Measurements from ENCODE around the gene GYS2.

DNA sequence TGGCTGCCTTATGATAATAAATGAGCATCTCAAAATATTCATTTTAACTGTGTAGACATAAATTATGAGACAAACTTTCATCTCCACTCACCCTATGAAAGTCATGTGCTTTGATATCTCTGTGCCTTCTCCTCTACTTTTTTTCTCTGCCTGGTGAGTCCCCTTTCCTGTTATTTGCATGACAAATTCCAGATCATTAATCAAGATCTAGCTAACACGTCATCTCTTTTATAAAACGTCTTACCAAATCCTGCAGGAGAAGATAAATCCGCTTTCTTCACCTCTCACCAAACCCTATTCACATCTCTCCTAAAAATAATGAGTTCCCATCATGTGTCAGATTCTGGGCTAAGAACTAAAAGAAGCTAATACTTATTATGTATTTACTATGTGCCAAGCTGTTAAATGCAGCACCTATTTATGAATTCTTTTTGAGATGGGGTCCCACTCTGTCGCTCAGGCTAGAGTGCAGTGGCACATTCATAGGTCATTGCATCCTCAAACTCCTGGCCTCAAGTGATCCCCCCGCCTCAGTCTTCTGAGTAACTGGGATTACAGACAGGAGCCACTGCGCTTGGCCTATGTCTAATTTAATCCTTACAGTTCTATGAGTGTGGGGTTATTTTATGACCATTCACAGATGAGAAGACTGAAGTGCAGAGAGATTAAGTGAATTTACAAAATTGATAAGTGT lies 51.9 kb downstream of the GYS2 start:
- TF ChIP-seq, protein P1, sequence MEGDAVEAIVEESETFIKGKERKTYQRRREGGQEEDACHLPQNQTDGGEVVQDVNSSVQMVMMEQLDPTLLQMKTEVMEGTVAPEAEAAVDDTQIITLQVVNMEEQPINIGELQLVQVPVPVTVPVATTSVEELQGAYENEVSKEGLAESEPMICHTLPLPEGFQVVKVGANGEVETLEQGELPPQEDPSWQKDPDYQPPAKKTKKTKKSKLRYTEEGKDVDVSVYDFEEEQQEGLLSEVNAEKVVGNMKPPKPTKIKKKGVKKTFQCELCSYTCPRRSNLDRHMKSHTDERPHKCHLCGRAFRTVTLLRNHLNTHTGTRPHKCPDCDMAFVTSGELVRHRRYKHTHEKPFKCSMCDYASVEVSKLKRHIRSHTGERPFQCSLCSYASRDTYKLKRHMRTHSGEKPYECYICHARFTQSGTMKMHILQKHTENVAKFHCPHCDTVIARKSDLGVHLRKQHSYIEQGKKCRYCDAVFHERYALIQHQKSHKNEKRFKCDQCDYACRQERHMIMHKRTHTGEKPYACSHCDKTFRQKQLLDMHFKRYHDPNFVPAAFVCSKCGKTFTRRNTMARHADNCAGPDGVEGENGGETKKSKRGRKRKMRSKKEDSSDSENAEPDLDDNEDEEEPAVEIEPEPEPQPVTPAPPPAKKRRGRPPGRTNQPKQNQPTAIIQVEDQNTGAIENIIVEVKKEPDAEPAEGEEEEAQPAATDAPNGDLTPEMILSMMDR (IDR thresholded peaks at IDR 0.05): no peak
- no peak for TF ChIP-seq EP300 (IDR thresholded peaks at IDR 0.05)
- TF ChIP-seq POLR2A (IDR thresholded peaks at IDR 0.05): no peak
- TF ChIP-seq POLR2AphosphoS5 (IDR thresholded peaks at IDR 0.05): no peak
